GM23338 (cell line): ENCODE measurements around the gene RALBP1. TPM values are rescaled to one million over a fixed set of nuclear protein-coding genes. Genes with fewer than 3 reads are reported as not detected.

Experiments used
- ATAC-seq: fragments of 200-7000 bp; cut with Tn5 transposase; 3 replicates; pipeline ENCODE4 v1.9.1; 2020
- DNase-seq: peaks from one replicate; pipeline ENCODE4 v3.0.0-alpha.2; 2015; ENCODE audit warnings: low spot score
- H2AFZ ChIP-seq: fragments of 200-600 bp; sonication (generic); 2 replicates; pipeline ENCODE4 v1.8.0; 2016; ENCODE audit warnings: antibody characterized with exemption, mild to moderate bottlenecking, moderate library complexity
- H3F3A ChIP-seq: fragments of 200-600 bp; sonication (generic); replicated peaks from 2 replicates; pipeline ENCODE4 v1.8.0; 2017; ENCODE audit warnings: antibody characterized with exemption, mixed run types, low read depth
- H3K27ac ChIP-seq: fragments of 200-600 bp; sonication (generic); 2 replicates; pipeline ENCODE4 v1.6.1; 2016; ENCODE audit warnings: low read depth
- H3K27me3 ChIP-seq: fragments of 200-600 bp; sonication (generic); 2 replicates; pipeline ENCODE4 v1.8.0; 2016; ENCODE audit warnings: mild to moderate bottlenecking, mixed run types, moderate library complexity; ENCODE audit not compliant: insufficient read depth
- H3K36me3 ChIP-seq: fragments of 200-600 bp; sonication (generic); 2 replicates; pipeline ENCODE4 v1.8.0; 2016; ENCODE audit warnings: mild to moderate bottlenecking; ENCODE audit not compliant: insufficient read depth
- H3K4me1 ChIP-seq: fragments of 200-600 bp; sonication (generic); 2 replicates; pipeline ENCODE4 v1.8.0; 2016; ENCODE audit warnings: mild to moderate bottlenecking, moderate library complexity; ENCODE audit not compliant: insufficient read depth
- H3K4me2 ChIP-seq: fragments of 200-600 bp; sonication (generic); 2 replicates; pipeline ENCODE4 v1.7.1; 2017; ENCODE audit warnings: mixed run types
- H3K4me3 ChIP-seq: fragments of 200-600 bp; sonication (generic); 2 replicates; pipeline ENCODE4 v1.6.1; 2016; ENCODE audit warnings: mixed run types
- H3K79me2 ChIP-seq: fragments of 200-600 bp; sonication (generic); replicated peaks from 2 replicates; pipeline ENCODE4 v1.8.0; 2017; ENCODE audit warnings: mild to moderate bottlenecking; ENCODE audit not compliant: insufficient read depth
- H3K9me2 ChIP-seq: fragments of 200-600 bp; sonication (generic); 2 replicates; pipeline ENCODE4 v1.8.0; 2017; ENCODE audit not compliant: insufficient read depth
- H4K20me1 ChIP-seq: fragments of 200-600 bp; sonication (generic); replicated peaks from 2 replicates; pipeline ENCODE4 v1.8.0; 2017; ENCODE audit warnings: mild to moderate bottlenecking; ENCODE audit not compliant: insufficient read depth
- H3K27ac Mint-ChIP-seq: 2 replicates; pipeline ENCODE4 v1.8.0; 2020; ENCODE audit warnings: inconsistent platforms, mild to moderate bottlenecking, moderate library complexity, mixed read lengths
- H3K27me3 Mint-ChIP-seq: 3 replicates; pipeline ENCODE4 v1.8.0; 2022; ENCODE audit warnings: low read depth, mild to moderate bottlenecking, moderate library complexity, mixed read lengths, inconsistent platforms; ENCODE audit not compliant: insufficient read depth, poor library complexity
- H3K36me3 Mint-ChIP-seq: 3 replicates; pipeline ENCODE4 v1.8.0; 2021; ENCODE audit warnings: low read depth, mild to moderate bottlenecking, inconsistent platforms, moderate library complexity, mixed read lengths
- H3K4me1 Mint-ChIP-seq: 3 replicates; pipeline ENCODE4 v1.8.0; 2020; ENCODE audit warnings: mild to moderate bottlenecking, inconsistent platforms, mixed read lengths
- H3K4me3 Mint-ChIP-seq: 3 replicates; pipeline ENCODE4 v1.8.0; 2021; ENCODE audit warnings: moderate library complexity, mild to moderate bottlenecking, inconsistent platforms, mixed read lengths
- H3K9me3 Mint-ChIP-seq: 3 replicates; pipeline ENCODE4 v1.8.0; 2020; ENCODE audit warnings: moderate library complexity, mild to moderate bottlenecking, inconsistent platforms, mixed read lengths
- CTCF ChIP-seq, 2 experiments: fragments of 200-600 bp in 1 of 2; sonication (generic) in 1 of 2; conservative IDR thresholded peaks; 2 replicates each; pipeline versions ENCODE4 v1.5.1 to v1.6.1; 2016 to 2017; ENCODE audit warnings: antibody characterized with exemption in 2 of 2, low read depth in 2 of 2, mild to moderate bottlenecking in 2 of 2, moderate library complexity in 1 of 2
- ETS1 ChIP-seq: IDR thresholded peaks from 2 replicates; pipeline ENCODE4 v1.6.1; 2016; ENCODE audit warnings: antibody characterized with exemption
- EZH2phosphoT487 ChIP-seq: fragments of 200-600 bp; sonication (generic); IDR thresholded peaks from one replicate; pipeline ENCODE4 v1.8.1; 2018; ENCODE audit warnings: antibody characterized with exemption; ENCODE audit not compliant: unreplicated experiment
- JUNB ChIP-seq: IDR thresholded peaks from one replicate; pipeline ENCODE4 v1.6.1; 2016; ENCODE audit warnings: antibody characterized with exemption; ENCODE audit not compliant: unreplicated experiment
- NANOG ChIP-seq: IDR thresholded peaks from 2 replicates; pipeline ENCODE4 v1.6.1; 2016; ENCODE audit warnings: antibody characterized with exemption, borderline replicate concordance
- STAT1 ChIP-seq: IDR thresholded peaks from one replicate; pipeline ENCODE4 v1.6.1; 2016; ENCODE audit warnings: antibody characterized with exemption; ENCODE audit not compliant: unreplicated experiment
- ZNF114 ChIP-seq: fragments of 250-450 bp; sonication (Bioruptor Pico); IDR thresholded peaks from 2 replicates; pipeline ENCODE4 v1.5.0; 2020; ENCODE audit warnings: mild to moderate bottlenecking, moderate library complexity
- ZNF331 ChIP-seq: fragments of 250-450 bp; sonication (Bioruptor Pico); IDR thresholded peaks from 2 replicates; pipeline ENCODE4 v1.5.0; 2020; ENCODE audit warnings: low read depth, mild to moderate bottlenecking, moderate library complexity
- ZNF462 ChIP-seq: fragments of 250-450 bp; sonication (Bioruptor Pico); IDR thresholded peaks from 2 replicates; pipeline ENCODE4 v1.5.0; 2020; ENCODE audit warnings: mild to moderate bottlenecking, moderate library complexity
- polyA plus RNA-seq: library from polyadenylated mRNA; unstranded; fragments of >200 nt; fragmentation: Nextera tagmentation; extraction: Ambion mirVana; gene quantifications from 2 replicates; pipeline ENCODE4 v1.2.1, GENCODE V29; 2016
- total RNA-seq: library from RNA; depleted of rRNA; stranded (reverse); fragments of >200 nt; shearing (Covaris generic); gene quantifications from 2 replicates; pipeline ENCODE4 v1.2.3, GENCODE V29; 2014

RALBP1 gene
- total and polyA plus RNA-seq, 2 experiments from 2014 or later: 80.9 to 103 TPM

GRCh38 chr18:9526458-9526857, 51.1 kb downstream of the RALBP1 start:
- Histone ChIP-seq H3F3A (no peaks in the 10 kb centered on the region), H3K36me3 (peaks cover 20% of the 10 kb centered on the region), H3K27ac (no peak overlapping the region), H3K79me2 (no peaks in the 10 kb centered on the region), H3K4me3 (no peak overlapping the region), H2AFZ (no peak overlapping the region), H3K27me3 (no peaks in the 10 kb centered on the region), H3K4me2 (no peak overlapping the region), H3K4me1 (no peaks in the 10 kb centered on the region), H3K9me2 (no peaks in the 10 kb centered on the region), H4K20me1 (no peaks in the 10 kb centered on the region)
- peaks cover 17% of the 10 kb centered on the region for H3K9me3 Mint-ChIP-seq
- no peaks in the 10 kb centered on the region for H3K27me3 Mint-ChIP-seq
- DNase-seq: no peak
- peaks cover 56% of the 10 kb centered on the region for H3K36me3 Mint-ChIP-seq
- no peaks in the 10 kb centered on the region for H3K4me1 Mint-ChIP-seq
- ATAC-seq: no peak
- H3K4me3 Mint-ChIP-seq: no peak overlapping the region
- no peak for TF ChIP-seq ETS1
- H3K27ac Mint-ChIP-seq: no peak overlapping the region

GRCh38 chr18:9530226-9531009, 55.1 kb downstream of the RALBP1 start:
- Histone ChIP-seq H3K27ac (no peak overlapping the region), H3K27me3 (no peaks in the 10 kb centered on the region), H3K36me3 (peaks cover 20% of the 10 kb centered on the region), H3K79me2 (no peaks in the 10 kb centered on the region), H4K20me1 (no peaks in the 10 kb centered on the region; the same call in 1 of the 2 replicates), H3K4me1 (no peaks in the 10 kb centered on the region), H3F3A (no peaks in the 10 kb centered on the region), H2AFZ (no peak overlapping the region), H3K4me3 (no peak overlapping the region), H3K9me2 (no peaks in the 10 kb centered on the region), H3K4me2 (no peak overlapping the region)
- H3K4me1 Mint-ChIP-seq: no peaks in the 10 kb centered on the region
- no peak overlapping the region for H3K27ac Mint-ChIP-seq
- peaks cover 17% of the 10 kb centered on the region for H3K9me3 Mint-ChIP-seq
- no peak for ATAC-seq
- H3K4me3 Mint-ChIP-seq: no peak overlapping the region
- no peaks in the 10 kb centered on the region for H3K27me3 Mint-ChIP-seq
- DNase-seq: no peak
- peaks cover 61% of the 10 kb centered on the region for H3K36me3 Mint-ChIP-seq
- TF ChIP-seq CTCF (conservative IDR thresholded peaks at IDR 0.05; ENCODE audit: low read depth in 2 of 2) (no peak), ZNF462 (CRISPR knock-in tag) (no peak), ZNF114 (CRISPR knock-in tag) (no peak), STAT1 (no peak), NANOG (no peak), EZH2phosphoT487 (no peak), JUNB (no peak), ZNF331 (CRISPR knock-in tag) (no peak)
